SK-N-SH treated with all-trans-retinoic acid at 6 μM for 48 hours (cell line): ENCODE results near the gene MAPK9.
"Not testable (repeated sequence)": the region's sequence is repeated elsewhere in the genome, so short reads cannot be mapped to it uniquely, and the experiment has no call there.

Experiments used
- ATAC-seq: fragments of 200-7000 bp; cut with Tn5 transposase; 3 replicates; pipeline ENCODE4 v1.9.1; 2020; ENCODE audit warnings: mild to moderate bottlenecking, moderate library complexity
- ARNTL ChIP-seq: fragments of 450-650 bp; formaldehyde crosslinking; IDR thresholded peaks from 2 replicates; pipeline ENCODE4 v1.5.0; 2020; ENCODE audit warnings: low read depth, mild to moderate bottlenecking, moderate library complexity, borderline replicate concordance
- BACH2 ChIP-seq: fragments of 250-450 bp; sonication (Bioruptor Pico); IDR thresholded peaks from 2 replicates; pipeline ENCODE4 v1.9.0; 2021; ENCODE audit warnings: mild to moderate bottlenecking, borderline replicate concordance
- CSDC2 ChIP-seq: fragments of 250-450 bp; sonication (Bioruptor Pico); IDR thresholded peaks from 2 replicates; pipeline ENCODE4 v1.5.0; 2020; ENCODE audit warnings: mild to moderate bottlenecking, moderate library complexity
- ESRRG ChIP-seq: fragments of 250-450 bp; sonication (Bioruptor Pico); IDR thresholded peaks from 2 replicates; pipeline ENCODE4 v1.6.1; 2021; ENCODE audit warnings: mild to moderate bottlenecking
- ISL1 ChIP-seq: fragments of 250-450 bp; sonication (Bioruptor Pico); IDR thresholded peaks from 2 replicates; pipeline ENCODE4 v2.1.2; 2022; ENCODE audit warnings: mild to moderate bottlenecking, moderate library complexity
- PPARA ChIP-seq: fragments of 250-450 bp; sonication (Bioruptor Pico); IDR thresholded peaks from 2 replicates; pipeline ENCODE4 v1.5.0; 2020; ENCODE audit warnings: mild to moderate bottlenecking, borderline replicate concordance
- RARB ChIP-seq: fragments of 250-450 bp; sonication (Bioruptor Pico); IDR thresholded peaks from 2 replicates; pipeline ENCODE4 v1.8.0; 2021; ENCODE audit warnings: mild to moderate bottlenecking, moderate library complexity
- SNAI2 ChIP-seq: fragments of 250-450 bp; sonication (Bioruptor Pico); IDR thresholded peaks from 2 replicates; pipeline ENCODE4 v1.5.0; 2020; ENCODE audit warnings: mild to moderate bottlenecking, moderate library complexity
- TCF4 ChIP-seq: fragments of 250-450 bp; sonication (Bioruptor Pico); IDR thresholded peaks from 2 replicates; pipeline ENCODE4 v1.8.0; 2021; ENCODE audit warnings: mild to moderate bottlenecking, moderate library complexity, borderline replicate concordance
- TOX ChIP-seq: fragments of 250-450 bp; sonication (Bioruptor Pico); IDR thresholded peaks from 2 replicates; pipeline ENCODE4 v1.8.0; 2021; ENCODE audit warnings: mild to moderate bottlenecking, moderate library complexity, borderline replicate concordance
- ZC3H10 ChIP-seq: fragments of 250-450 bp; sonication (Bioruptor Pico); IDR thresholded peaks from 2 replicates; pipeline ENCODE4 v1.5.1; 2021; ENCODE audit warnings: mild to moderate bottlenecking, moderate library complexity
- ZFP3 ChIP-seq: fragments of 250-450 bp; sonication (Bioruptor Pico); IDR thresholded peaks from 2 replicates; pipeline ENCODE4 v1.5.0; 2020; ENCODE audit warnings: mild to moderate bottlenecking, moderate library complexity
- ZFP30 ChIP-seq: fragments of 450-650 bp; formaldehyde crosslinking; IDR thresholded peaks from 2 replicates; pipeline ENCODE4 v1.5.0; 2022; ENCODE audit warnings: mild to moderate bottlenecking, moderate library complexity
- ZNF565 ChIP-seq: fragments of 450-650 bp; formaldehyde crosslinking; conservative IDR thresholded peaks from 2 replicates; pipeline ENCODE4 v1.5.0; 2020; ENCODE audit warnings: low read depth, mild to moderate bottlenecking, moderate library complexity
- ZNF70 ChIP-seq: fragments of 450-650 bp; formaldehyde crosslinking; IDR thresholded peaks from 2 replicates; pipeline ENCODE4 v1.5.0; 2020; ENCODE audit warnings: mild to moderate bottlenecking, moderate library complexity
- ZNF8 ChIP-seq: fragments of 450-650 bp; formaldehyde crosslinking; IDR thresholded peaks from 2 replicates; pipeline ENCODE4 v1.5.0; 2020; ENCODE audit warnings: mild to moderate bottlenecking, moderate library complexity
- TF ChIP-seq, protein P1 (sequence below): fragments of 250-450 bp; sonication (Bioruptor Pico); IDR thresholded peaks from 2 replicates; pipeline ENCODE4 v1.8.0; 2020; ENCODE audit warnings: mild to moderate bottlenecking, moderate library complexity, borderline replicate concordance
- TF ChIP-seq, protein P2 (sequence below): fragments of 250-450 bp; sonication (Bioruptor Pico); IDR thresholded peaks from 2 replicates; pipeline ENCODE4 v1.5.1; 2021; ENCODE audit warnings: mild to moderate bottlenecking, moderate library complexity
- TF ChIP-seq, protein P3 (sequence below): fragments of 250-450 bp; sonication (Bioruptor Pico); IDR thresholded peaks from 2 replicates; pipeline ENCODE4 v1.5.1; 2020; ENCODE audit warnings: low read depth, mild to moderate bottlenecking, moderate library complexity
- TF ChIP-seq, protein P4 (sequence below): fragments of 250-450 bp; sonication (Bioruptor Pico); IDR thresholded peaks from 2 replicates; pipeline ENCODE4 v1.8.0; 2021; ENCODE audit warnings: low read depth, mild to moderate bottlenecking, moderate library complexity, borderline replicate concordance

MAPK9 gene

DNA sequence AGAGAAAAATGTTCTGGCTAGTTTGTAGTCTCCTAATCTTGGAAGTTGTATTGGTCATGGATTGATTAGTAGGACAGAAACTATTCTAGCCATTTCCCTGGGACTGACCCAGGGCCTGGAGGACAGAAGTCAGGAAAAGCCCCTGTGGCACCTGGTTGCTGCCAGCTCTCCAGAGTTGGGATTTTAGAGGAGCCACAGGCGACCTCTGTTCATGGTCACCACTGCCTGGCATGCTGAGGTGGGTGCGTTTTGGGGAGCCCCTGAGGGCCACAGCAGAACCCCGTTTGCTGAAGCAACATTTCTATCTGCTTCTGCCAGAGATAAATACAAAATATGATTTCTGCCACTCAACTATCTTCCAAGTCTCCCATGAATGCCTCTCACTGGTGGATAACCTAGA is 7.6 kb upstream of the MAPK9 start:
- no peak for ATAC-seq

DNA sequence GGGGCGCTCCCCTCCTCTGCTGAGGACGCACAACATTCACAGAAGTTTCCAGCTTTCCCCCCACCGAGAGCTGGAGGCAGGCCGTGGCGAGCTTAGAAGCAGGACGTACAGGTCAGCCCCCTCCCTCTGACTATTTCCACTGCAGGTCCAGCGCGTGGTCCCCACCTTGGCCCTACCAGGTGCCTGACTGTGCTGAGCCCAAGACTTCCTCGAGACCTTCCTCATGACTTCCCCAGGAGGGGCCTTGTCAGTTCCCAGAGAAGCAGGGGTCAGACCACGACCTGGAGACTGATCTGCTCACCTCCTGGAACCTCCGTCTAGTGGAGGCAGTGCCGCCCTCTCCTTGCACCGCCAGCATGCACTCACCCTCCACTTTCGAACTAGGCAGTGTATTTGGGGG is 7.1 kb upstream of the MAPK9 start:
- not testable (repeated sequence) for ATAC-seq

More for the DNA sequence above, 7.6 kb upstream of the MAPK9 start:
- TF ChIP-seq SNAI2 (CRISPR knock-in tag), result no peak
- no peak for TF ChIP-seq ARNTL (CRISPR knock-in tag)
- TF ChIP-seq ZC3H10 (CRISPR knock-in tag), result no peak
- TF ChIP-seq ZNF8 (CRISPR knock-in tag), result no peak
- TF ChIP-seq CSDC2 (CRISPR knock-in tag), result no peak
- TF ChIP-seq, protein P1, sequence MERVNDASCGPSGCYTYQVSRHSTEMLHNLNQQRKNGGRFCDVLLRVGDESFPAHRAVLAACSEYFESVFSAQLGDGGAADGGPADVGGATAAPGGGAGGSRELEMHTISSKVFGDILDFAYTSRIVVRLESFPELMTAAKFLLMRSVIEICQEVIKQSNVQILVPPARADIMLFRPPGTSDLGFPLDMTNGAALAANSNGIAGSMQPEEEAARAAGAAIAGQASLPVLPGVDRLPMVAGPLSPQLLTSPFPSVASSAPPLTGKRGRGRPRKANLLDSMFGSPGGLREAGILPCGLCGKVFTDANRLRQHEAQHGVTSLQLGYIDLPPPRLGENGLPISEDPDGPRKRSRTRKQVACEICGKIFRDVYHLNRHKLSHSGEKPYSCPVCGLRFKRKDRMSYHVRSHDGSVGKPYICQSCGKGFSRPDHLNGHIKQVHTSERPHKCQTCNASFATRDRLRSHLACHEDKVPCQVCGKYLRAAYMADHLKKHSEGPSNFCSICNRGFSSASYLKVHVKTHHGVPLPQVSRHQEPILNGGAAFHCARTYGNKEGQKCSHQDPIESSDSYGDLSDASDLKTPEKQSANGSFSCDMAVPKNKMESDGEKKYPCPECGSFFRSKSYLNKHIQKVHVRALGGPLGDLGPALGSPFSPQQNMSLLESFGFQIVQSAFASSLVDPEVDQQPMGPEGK (CRISPR knock-in tag), result no peak
- TF ChIP-seq, protein P2, sequence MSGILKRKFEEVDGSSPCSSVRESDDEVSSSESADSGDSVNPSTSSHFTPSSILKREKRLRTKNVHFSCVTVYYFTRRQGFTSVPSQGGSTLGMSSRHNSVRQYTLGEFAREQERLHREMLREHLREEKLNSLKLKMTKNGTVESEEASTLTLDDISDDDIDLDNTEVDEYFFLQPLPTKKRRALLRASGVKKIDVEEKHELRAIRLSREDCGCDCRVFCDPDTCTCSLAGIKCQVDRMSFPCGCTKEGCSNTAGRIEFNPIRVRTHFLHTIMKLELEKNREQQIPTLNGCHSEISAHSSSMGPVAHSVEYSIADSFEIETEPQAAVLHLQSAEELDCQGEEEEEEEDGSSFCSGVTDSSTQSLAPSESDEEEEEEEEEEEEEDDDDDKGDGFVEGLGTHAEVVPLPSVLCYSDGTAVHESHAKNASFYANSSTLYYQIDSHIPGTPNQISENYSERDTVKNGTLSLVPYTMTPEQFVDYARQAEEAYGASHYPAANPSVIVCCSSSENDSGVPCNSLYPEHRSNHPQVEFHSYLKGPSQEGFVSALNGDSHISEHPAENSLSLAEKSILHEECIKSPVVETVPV (CRISPR knock-in tag), result no peak
- no peak for TF ChIP-seq ZFP30 (CRISPR knock-in tag)
- TF ChIP-seq ZNF565, result no peak
- TF ChIP-seq BACH2 (CRISPR knock-in tag), result no peak
- TF ChIP-seq ISL1, result no peak
- TF ChIP-seq ZNF70 (CRISPR knock-in tag), result no peak
- TF ChIP-seq TOX, result no peak
- no peak for TF ChIP-seq PPARA

DNA sequence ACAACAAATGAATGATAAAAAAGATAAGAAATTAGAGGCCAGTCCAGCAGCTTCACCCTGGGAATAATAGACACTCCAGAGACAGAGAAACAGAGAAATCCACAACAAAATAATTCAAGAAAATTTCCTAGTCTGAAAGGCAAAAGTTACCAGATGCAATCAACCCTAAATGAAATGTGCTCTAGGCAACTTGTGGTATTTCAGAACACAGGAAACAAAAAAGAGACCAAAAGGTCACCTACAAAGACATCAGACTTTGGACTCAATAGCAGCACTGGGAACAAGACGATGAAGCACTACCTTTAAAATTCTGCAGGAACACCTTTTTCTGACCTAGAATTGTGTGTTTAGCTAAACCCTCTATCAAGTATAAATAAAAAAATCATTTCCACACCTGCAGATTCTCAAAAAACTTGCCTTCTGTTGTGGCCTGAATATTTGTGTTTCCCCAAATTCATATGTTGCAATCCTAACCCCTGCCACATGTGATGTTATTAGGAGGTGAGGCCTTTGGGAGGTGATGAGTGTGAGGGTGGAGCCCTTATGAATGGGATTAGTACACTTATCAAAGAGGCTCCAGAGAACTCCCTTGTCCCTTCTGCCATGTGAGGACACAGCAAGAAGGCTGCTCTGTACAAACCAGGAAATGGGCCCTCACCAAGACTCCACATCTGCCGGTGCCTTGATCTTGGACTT is 5.9 kb upstream of the MAPK9 start:
- TF ChIP-seq, protein P3, sequence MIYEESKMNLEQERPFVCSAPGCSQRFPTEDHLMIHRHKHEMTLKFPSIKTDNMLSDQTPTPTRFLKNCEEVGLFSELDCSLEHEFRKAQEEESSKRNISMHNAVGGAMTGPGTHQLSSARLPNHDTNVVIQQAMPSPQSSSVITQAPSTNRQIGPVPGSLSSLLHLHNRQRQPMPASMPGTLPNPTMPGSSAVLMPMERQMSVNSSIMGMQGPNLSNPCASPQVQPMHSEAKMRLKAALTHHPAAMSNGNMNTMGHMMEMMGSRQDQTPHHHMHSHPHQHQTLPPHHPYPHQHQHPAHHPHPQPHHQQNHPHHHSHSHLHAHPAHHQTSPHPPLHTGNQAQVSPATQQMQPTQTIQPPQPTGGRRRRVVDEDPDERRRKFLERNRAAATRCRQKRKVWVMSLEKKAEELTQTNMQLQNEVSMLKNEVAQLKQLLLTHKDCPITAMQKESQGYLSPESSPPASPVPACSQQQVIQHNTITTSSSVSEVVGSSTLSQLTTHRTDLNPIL (CRISPR knock-in tag), result no peak
- TF ChIP-seq, protein P4, sequence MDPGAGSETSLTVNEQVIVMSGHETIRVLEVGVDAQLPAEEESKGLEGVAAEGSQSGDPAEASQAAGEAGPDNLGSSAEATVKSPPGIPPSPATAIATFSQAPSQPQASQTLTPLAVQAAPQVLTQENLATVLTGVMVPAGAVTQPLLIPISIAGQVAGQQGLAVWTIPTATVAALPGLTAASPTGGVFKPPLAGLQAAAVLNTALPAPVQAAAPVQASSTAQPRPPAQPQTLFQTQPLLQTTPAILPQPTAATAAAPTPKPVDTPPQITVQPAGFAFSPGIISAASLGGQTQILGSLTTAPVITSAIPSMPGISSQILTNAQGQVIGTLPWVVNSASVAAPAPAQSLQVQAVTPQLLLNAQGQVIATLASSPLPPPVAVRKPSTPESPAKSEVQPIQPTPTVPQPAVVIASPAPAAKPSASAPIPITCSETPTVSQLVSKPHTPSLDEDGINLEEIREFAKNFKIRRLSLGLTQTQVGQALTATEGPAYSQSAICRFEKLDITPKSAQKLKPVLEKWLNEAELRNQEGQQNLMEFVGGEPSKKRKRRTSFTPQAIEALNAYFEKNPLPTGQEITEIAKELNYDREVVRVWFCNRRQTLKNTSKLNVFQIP (CRISPR knock-in tag), result no peak
- TF ChIP-seq TOX (no peak), TCF4 (CRISPR knock-in tag) (no peak), ZNF8 (CRISPR knock-in tag) (no peak), ESRRG (no peak), BACH2 (CRISPR knock-in tag) (no peak), PPARA (no peak), ZNF565 (no peak), CSDC2 (CRISPR knock-in tag) (no peak)
- TF ChIP-seq, protein P2 (CRISPR knock-in tag), result no peak
- ATAC-seq, result no peak

DNA sequence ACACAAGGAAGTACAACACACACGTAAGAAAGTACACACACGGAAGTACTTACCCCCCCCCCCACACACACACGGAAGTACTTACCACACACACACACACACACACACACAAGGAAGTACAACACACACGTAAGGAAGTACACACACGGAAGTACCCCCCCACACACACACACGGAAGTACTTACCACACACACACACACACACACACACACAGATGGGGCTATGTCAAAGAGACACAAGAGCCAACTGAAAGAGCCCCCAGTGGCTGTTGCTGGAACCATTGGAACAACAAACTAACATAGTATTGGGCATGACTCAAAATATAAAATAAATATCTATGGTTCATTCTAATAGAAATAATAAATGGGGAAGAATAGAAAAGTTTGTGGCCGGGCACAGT is 4.9 kb upstream of the MAPK9 start:
- ATAC-seq, result no peak
- TF ChIP-seq ISL1 (no peak), ZFP30 (CRISPR knock-in tag) (no peak), ZNF565 (no peak), ZFP3 (CRISPR knock-in tag) (no peak), RARB (no peak), ZC3H10 (CRISPR knock-in tag) (no peak), ARNTL (CRISPR knock-in tag) (no peak), TCF4 (CRISPR knock-in tag) (no peak), ZNF70 (CRISPR knock-in tag) (no peak), PPARA (no peak)
- TF ChIP-seq, protein P4 (CRISPR knock-in tag), result no peak
- TF ChIP-seq, protein P1 (CRISPR knock-in tag), result no peak
